Measurements from ENCODE around the gene LZTFL1. TPM values are rescaled to one million over a fixed set of nuclear protein-coding genes. Genes with fewer than 3 reads are reported as not detected.

LZTFL1 gene
- total RNA-seq, 3 donors from 2014 or later: 12.6 to 16.5 (median 16.4) TPM

DNA sequence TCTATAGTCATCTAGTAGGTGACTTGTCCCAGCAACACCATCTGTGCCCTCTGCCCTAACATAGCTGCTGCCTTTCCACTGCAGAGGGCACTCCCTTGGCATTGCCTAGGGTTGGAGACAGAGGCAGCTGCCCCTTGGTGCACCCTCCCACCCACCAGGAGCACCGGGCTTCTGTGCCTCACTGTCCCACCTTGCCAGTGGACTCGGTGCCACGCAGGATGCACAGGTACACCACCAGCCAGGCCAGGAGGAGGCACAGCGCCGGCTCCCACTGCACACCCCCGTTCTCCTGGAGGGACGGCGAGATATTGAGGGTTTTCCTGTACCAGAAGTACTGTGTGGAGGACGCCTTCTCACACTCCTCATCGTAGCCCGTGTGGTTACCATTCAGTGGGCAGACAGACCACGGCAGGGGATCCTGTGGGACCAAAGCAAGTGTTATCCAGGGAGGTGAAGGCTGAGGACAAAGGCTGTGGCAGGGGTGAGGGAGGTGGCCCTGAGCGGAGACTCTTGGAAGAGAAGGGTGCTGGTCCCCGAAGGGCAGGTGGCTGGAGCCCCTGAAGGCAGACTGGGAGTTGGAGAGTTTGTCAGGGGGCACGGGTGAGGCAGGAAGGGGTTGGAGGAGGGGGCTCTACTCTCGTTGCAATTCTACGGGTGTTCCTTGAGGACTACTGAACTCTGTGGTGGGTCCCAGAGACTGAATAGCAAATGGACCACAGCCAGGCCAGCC lies 66.2 kb downstream of the LZTFL1 start:
- DNase-seq (no peak), ATAC-seq (no peak)
- TF ChIP-seq, protein P1, sequence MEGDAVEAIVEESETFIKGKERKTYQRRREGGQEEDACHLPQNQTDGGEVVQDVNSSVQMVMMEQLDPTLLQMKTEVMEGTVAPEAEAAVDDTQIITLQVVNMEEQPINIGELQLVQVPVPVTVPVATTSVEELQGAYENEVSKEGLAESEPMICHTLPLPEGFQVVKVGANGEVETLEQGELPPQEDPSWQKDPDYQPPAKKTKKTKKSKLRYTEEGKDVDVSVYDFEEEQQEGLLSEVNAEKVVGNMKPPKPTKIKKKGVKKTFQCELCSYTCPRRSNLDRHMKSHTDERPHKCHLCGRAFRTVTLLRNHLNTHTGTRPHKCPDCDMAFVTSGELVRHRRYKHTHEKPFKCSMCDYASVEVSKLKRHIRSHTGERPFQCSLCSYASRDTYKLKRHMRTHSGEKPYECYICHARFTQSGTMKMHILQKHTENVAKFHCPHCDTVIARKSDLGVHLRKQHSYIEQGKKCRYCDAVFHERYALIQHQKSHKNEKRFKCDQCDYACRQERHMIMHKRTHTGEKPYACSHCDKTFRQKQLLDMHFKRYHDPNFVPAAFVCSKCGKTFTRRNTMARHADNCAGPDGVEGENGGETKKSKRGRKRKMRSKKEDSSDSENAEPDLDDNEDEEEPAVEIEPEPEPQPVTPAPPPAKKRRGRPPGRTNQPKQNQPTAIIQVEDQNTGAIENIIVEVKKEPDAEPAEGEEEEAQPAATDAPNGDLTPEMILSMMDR (IDR thresholded peaks at IDR 0.05): no peak
- H3K36me3 ChIP-seq (ENCODE audit: low read depth): no peaks in the 10 kb centered on the region
- intact Hi-C loops (cut with DNase I, micrococcal nuclease): no loop called here
- H3K9me3 ChIP-seq: no peaks in the 10 kb centered on the region
- peaks cover 5% of the 10 kb centered on the region for H3K4me1 ChIP-seq (ENCODE audit: low read depth)
- H3K4me3 ChIP-seq: no peak overlapping the region

DNA sequence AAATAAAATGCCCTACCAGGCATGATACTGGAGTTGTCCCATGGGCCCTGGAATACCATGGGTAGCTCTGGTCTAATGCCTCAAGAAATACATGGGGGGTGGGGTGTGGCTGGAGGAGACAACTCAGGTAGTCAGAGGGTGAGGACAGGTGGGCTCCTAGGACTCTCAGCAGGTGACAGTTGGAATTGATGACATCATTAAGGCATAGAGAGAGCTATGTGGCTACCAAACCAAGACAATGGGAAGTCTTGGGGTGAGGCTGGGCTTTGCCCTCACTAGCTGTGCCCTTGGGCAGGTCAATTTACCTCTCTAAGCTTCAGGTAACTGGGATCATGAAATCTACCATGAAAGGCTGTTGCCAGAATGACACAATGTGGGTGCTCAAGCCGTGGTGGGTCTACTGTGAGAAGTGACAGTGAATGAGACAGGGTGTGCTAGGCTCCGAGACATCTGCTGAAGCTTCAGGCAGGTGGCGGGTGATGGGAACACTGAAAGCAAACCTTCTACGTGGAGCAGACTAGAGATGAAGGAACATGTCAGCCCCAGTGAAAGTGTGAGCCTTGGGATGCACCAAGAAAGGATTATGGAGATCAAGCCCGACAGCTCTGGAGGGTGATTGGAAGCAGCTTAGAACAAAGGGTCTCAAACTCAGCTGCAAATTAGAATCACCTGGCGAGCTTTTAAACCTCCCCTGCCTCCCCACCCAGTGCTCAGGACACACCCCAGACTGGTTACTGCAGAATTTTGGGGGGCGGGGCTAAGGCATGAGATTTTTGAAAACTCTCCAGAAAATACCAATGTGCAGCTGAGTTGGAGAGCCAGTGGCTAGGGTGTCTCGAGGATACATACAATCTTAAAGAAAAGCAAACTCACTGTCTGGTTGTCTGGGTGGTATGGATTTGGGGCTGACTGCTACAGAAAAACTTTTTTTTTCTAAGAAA lies 67.1 kb downstream of the LZTFL1 start:
- intact Hi-C loops (cut with DNase I, micrococcal nuclease): no loop called here
- Histone ChIP-seq H3K36me3 (ENCODE audit: low read depth) (no peaks in the 10 kb centered on the region), H3K9me3 (no peaks in the 10 kb centered on the region), H3K4me1 (ENCODE audit: low read depth) (peaks cover 5% of the 10 kb centered on the region), H3K4me3 (no peak overlapping the region)
- ATAC-seq (no peak), DNase-seq (no peak)
- TF ChIP-seq, protein P1 (IDR thresholded peaks at IDR 0.05): no peak

DNA sequence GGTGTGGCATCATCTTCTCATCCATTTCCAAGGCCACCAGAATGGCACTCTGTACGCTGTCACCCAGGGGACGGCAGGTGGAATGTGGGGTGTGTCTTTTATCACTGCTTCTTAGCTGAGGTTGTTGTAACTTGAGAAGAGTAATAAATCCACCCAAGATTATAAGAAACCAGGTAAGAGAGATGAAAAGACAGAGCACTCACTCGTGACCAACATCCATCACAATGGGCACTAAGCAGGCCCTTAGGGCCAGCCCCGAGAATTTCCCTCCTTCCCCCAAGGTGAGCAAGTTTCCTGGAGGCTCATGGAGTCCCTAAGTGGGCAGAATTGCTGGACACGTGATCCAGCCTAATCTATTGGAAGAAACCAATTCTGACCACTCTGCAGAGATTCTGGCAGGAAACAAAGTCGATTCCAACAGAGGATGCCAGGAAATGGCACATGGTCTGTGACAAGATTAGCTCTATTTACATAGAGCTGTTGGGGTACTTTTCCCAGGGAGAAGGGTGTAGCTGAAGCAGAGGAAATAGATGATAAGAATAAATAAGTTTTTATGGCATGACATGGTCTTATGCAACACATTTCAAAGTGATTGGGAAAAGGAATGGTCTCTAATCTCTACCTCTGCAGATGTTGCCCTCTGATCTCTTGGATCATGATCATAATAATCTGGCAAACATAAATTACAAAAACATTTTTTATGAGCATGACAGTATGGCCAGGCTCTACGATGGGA lies 68.0 kb downstream of the LZTFL1 start:
- ATAC-seq (peak; percentile 72), DNase-seq (peak in 1 of 3 donors; percentile 60)
- TF ChIP-seq, protein P1 (IDR thresholded peaks at IDR 0.05): no peak
- H3K4me1 ChIP-seq (ENCODE audit: low read depth): peaks cover 5% of the 10 kb centered on the region
- no peaks in the 10 kb centered on the region for H3K36me3 ChIP-seq (ENCODE audit: low read depth)
- no peaks in the 10 kb centered on the region for H3K9me3 ChIP-seq
- intact Hi-C loops (cut with DNase I, micrococcal nuclease): no loop called here
- no peak overlapping the region for H3K4me3 ChIP-seq

Other genes starting within 250 kb of the LZTFL1 start
- gene LIMD1, start 247.4 kb downstream of the LZTFL1 start, total RNA-seq: 10 to 100 TPM; 36.0 to 40.9 (median 38.9) TPM
- 10 to 100 TPM; 54.1 to 62.6 (median 57.2) TPM for gene SACM1L, start 152.7 kb downstream of the LZTFL1 start, total RNA-seq
- 1 to 10 TPM in 2 of 3 donors, under 1 TPM in 1; 0.29 to 2.4 (median 1.2) TPM for gene SLC6A20, start 45.6 kb downstream of the LZTFL1 start, total RNA-seq
- gene CCR9, start 44.4 kb upstream of the LZTFL1 start, total RNA-seq: under 1 TPM in 2 of 3 donors, not detected in 1; 0.12 to 0.22 TPM
- 1 to 10 TPM; 1.5 to 3.6 (median 1.7) TPM for gene CXCR6, start 101.3 kb upstream of the LZTFL1 start, total RNA-seq
- gene FYCO1, start 153.7 kb upstream of the LZTFL1 start, total RNA-seq: 10 to 100 TPM; 25.4 to 76.5 (median 27.7) TPM
- gene XCR1, start 185.4 kb upstream of the LZTFL1 start, total RNA-seq: under 1 TPM; 0.13 to 0.29 (median 0.20) TPM